ENCODE results near the gene KIT. TPM values are rescaled to one million over a fixed set of nuclear protein-coding genes. Genes with fewer than 3 reads are reported as not detected.
"Not testable (repeated sequence)": the region's sequence is repeated elsewhere in the genome, so short reads cannot be mapped to it uniquely, and the experiment has no call there.

KIT gene
- 1.5 TPM for total RNA-seq
- long read RNA-seq, partial matches to known transcripts: 0 of 2 reads
- long read RNA-seq, other reads (novel, unspliced or antisense): 1 of 2 reads

DNA sequence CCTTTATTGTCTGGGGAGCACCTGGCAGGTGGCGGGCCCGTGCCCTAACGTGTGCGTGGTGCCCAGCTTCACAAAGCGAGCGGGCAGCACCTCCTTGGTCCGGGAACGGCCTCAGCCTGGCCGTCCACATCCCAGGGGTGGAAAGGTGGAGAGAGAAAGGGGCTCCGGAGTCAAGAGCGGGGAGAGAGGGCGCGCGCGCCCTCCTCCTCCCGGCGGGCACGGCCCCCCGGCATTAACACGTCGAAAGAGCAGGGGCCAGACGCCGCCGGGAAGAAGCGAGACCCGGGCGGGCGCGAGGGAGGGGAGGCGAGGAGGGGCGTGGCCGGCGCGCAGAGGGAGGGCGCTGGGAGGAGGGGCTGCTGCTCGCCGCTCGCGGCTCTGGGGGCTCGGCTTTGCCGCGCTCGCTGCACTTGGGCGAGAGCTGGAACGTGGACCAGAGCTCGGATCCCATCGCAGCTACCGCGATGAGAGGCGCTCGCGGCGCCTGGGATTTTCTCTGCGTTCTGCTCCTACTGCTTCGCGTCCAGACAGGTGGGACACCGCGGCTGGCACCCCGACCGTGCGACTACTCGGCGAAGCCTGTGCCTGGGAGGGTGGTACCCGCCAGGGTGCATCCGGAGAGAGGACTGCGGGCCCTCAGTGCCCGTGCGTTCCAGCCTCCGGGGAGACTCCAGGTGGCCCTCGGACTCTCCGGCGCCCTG is at the start of gene KIT:
KIT (plus strand) TSS at position 407 of the 701 bp plus-strand sequence; CDS start at position 465, 58 bp downstream.
- intact Hi-C loops (cut with DNase I): no loop called here
- peak; percentile 75 for DNase-seq (ENCODE audit: missing footprints)
- ATAC-seq: peak; percentile 73

DNA sequence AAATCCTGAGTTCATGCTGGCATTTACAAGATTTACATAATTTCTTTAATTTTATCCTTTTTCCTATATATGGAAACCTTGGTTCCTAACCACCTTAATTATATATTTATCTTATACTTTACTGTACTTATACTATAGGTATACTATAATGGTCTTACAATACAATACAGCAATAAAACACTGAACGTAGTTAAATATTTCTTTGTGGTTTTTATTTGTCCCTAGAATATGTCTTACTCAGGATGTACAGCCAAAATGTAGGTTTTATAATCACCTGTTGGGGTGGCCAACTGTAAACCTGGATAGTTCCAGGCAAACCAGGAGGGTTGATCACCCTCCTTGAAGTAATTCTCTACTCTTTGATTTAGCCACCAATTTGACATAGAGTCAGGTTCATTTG is 48.4 kb upstream of the KIT start:
- DNase-seq (ENCODE audit: missing footprints) (no peak), ATAC-seq (no peak)
- intact Hi-C loops (cut with DNase I): no loop called here

DNA sequence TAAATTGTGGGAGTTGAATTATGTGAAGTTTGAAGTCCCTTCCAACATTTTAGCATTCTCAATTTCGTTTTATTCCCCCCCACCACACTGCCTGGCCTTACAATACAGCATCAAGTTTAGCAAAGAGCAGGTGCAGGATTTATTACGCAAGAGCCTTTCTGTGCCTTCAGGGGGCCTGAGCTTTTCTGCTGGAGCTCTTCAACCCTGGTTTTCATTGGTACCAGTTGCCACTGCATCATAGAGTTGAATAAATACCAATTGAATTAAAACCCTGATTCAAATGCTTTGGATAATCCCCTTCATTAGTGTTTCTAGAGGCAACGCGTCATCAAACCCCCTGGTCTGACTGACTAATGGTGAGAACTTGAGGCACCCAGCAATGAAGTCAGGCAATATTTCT is 43.6 kb upstream of the KIT start:
- ATAC-seq: no peak
- no peak for DNase-seq (ENCODE audit: missing footprints)
- intact Hi-C loops (cut with DNase I): no loop called here

DNA sequence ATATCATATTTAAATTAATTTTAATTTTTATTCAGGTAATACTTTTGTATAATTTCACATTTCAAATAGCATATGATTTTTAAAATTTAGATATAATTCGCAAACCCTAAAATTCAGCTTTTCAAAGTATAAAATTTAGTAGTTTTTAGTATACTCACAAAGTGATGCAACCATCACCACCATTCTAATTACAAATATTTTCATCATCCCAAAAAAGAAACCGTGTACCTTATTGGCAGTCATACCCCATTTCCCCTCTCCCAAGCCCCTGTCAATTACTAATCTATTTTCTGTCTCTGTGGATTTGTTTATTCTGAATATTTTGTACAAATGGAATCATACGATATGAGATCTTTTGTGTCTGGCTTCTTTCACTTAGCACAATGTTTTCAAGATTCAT is 37.0 kb upstream of the KIT start:
- intact Hi-C loops (cut with DNase I): no loop called here
- DNase-seq (ENCODE audit: missing footprints) (no peak), ATAC-seq (no peak)

DNA sequence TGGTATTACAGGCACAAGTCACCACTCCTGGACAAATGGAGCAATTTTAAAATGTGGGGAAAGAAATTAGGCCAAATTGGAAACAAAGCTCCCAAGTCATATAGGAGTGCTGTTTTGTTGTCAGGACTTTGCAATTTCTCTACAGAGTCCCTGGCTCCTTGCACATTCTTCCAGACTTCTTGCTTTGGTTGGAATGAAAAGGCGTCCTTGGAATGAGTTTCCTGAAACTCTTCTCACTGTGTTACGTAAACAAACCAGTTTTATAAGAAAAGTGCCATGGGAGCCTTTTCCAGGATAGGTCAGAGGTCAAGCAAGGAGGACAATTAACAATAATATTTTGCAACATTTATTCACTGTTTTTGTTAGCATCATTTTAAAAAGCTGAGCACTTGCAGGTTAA is 32.4 kb upstream of the KIT start:
- intact Hi-C loops (cut with DNase I): no loop called here
- no peak for DNase-seq (ENCODE audit: missing footprints)
- peak; percentile 87 for ATAC-seq

DNA sequence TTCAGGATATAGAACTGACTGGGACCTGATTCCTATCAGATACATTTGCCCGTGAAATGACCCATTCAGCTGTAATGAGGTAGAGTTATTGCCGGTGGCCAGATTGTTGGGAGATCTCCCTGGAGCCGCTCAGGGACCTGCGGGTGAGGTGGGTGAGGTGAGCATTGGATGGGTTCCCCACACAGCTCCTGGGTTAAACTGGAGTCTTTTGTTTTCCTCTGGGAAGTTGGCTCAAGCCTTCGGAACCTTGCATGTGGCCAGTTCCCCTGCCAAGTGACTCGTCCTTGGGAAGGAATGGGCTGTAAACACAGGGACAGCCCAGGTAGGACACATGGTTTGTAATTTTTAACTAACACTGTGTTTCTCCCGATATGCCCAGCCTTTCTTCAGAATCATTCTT is 31.6 kb upstream of the KIT start:
- DNase-seq (ENCODE audit: missing footprints) (no peak), ATAC-seq (no peak)
- intact Hi-C loops (cut with DNase I): no loop called here

DNA sequence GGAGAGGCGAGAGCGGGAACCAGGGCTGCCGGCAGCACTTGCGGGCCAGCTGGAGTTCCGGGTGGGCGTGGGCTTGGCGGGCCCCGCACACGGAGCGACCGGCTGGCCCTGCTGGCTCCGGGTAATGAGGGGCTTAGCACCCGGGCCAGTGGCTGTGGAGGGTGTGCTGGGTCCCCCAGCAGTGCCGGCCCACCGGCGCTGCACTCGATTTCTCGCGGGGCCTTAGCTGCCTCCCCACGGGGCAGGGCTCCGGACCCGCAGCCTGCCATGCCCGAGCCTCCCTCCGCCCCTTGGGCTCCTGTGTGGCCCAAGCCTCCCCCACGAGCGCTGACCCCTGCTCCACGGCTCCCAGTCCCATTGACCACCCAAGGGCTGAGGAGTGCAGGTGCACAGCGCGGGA is 25.2 kb upstream of the KIT start:
- DNase-seq (ENCODE audit: missing footprints): no peak
- intact Hi-C loops (cut with DNase I): no loop called here
- ATAC-seq: no peak

DNA sequence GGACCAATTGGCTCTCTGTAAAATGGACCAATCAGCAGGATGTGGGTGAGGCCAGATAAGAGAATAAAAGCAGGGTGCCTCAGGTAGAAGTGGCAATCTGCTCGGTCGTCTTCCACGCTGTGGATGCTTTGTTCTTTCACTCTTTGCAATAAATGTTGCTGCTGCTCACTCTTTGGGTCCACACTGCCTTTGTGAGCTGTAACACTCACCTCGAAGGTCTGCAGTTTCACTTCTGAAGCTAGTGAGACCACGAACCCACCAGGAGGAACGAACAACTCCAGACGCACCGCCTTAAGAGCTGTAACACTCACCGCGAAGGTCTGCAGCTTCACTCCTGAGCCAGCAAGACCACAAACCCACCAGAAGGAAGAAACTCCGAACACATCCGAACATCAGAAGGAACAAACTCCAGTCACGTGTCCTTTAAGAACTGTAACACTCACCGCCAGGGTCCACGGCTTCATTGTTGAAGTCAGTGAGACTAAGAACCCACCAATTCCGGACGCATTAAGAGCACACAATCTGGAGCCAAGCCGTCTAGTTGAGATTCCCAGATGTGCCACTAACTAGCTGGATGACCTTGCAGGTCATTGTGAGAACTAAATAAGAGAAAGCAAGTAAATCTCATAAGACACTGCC is 24.5 kb upstream of the KIT start:
- intact Hi-C loops (cut with DNase I); DNase-seq (ENCODE audit: missing footprints); ATAC-seq: not testable (repeated sequence)

DNA sequence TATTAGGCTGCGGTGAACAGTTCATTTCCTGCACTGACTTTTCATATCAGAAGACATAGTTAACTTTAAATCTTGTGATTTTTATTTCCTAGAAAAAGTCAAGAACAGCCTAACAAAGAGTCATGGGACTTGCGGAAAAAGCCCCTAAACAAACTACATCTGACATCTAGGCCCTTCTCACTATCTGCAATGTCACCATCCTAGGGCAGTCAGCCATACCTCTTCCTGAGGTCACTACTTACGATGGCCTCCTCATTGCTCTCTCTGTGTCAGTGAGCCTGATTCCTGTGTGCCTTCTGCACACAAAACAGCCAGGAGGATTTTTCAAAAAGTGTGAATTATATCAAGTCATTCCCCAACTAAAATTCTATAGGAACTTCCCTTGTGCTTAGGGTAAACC is 22.4 kb upstream of the KIT start:
- intact Hi-C loops (cut with DNase I): no loop called here
- no peak for DNase-seq (ENCODE audit: missing footprints)
- ATAC-seq: no peak

DNA sequence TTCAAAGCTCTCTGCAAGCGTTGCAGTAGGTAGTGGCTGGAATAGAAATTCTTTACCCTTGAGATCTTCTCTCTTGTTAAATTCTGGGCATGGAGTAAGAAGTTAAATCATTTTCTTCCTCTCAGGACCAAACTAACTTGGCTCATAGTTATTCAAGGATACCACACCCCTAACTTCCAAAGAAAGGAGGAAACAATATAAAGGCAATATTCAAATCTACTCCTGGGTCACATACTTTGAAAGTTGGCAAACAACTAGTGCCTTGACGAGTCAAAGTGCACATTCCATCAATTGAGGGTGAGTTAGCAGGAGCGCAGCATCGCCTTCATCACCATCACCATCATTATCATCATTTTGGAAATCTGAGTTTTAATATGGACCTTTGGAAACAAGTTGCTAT is 20.4 kb upstream of the KIT start:
- no peak for ATAC-seq
- intact Hi-C loops (cut with DNase I): no loop called here

DNA sequence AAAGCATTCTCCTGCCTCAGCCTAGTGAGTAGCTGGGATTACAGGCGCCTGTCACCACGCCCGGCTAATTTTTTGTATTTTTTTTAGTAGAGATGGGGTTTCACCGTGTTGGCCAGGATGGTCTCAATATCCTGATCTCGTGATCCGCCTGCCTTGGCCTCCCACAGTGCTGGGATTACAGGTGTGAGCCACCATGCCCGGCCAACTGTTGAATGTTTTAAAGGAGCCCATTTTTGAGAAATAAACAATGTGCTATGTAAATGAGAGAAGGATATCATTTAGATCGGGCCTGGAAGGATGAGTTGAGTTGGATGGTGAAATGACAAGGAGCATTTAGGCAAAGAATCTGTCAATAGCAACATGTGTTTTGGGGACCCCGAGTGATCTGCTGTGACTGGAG is 16.7 kb upstream of the KIT start:
- DNase-seq (ENCODE audit: missing footprints); intact Hi-C loops (cut with DNase I); ATAC-seq: not testable (repeated sequence)

More for the DNA sequence above, 20.4 kb upstream of the KIT start:
- no peak for DNase-seq (ENCODE audit: missing footprints)

DNA sequence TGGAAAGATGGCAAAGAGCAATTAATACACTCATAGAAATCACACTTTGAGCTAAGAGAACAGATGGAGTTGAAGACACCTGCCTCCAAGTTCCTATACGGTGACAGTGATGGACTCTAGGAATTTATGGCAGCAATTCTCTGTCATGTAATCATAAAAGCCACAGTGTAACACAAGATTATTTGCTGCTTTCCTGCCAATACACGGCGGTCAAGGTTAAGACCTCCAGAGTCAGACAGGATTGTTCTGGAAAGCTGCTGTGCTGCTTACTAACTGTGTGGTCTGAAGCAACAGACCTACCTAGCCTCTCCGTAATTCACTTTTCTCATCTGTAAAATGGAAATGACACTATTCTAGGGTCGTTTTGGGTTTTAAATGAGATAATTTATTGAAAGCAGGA is 14.6 kb upstream of the KIT start:
- DNase-seq (ENCODE audit: missing footprints): no peak
- no peak for ATAC-seq
- intact Hi-C loops (cut with DNase I): no loop called here

DNA sequence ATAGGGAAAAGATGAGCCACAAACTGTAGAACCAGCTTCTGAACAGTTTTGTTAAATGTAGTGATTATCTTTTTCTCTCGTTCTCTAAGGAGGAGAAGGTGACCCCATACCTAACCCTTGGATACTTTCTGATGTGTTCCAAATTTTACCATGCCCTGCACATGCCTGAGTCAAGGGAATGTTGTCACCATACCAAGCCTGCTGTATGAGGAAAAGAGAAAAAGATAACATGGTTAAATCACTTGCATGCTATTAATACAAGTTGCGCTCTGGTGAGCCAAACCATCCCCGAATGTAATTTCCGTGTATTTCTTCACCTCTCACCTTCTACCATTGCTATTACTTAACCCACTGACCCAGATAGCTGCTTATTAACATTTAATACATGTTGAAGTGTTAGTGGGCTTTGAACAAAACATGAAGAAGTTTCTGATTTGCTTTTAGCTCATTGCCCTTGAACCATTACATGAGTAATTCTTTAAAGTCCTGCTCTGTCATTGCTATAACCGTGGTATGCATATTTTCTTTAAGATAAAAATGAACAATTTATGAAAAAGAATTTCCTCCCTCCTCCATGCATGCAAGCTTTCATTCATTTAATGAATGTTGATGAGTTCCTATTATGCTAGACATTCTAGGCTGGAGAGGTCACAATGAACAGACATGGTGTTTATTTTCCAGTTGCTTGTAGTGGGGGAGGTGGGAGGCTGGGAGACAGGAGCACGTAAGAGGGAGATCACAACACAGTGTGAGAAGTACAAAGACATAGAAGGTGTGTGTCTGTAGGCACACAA is 13.6 kb upstream of the KIT start:
- intact Hi-C loops (cut with DNase I): no loop called here
- DNase-seq (ENCODE audit: missing footprints): no peak
- ATAC-seq: no peak

DNA sequence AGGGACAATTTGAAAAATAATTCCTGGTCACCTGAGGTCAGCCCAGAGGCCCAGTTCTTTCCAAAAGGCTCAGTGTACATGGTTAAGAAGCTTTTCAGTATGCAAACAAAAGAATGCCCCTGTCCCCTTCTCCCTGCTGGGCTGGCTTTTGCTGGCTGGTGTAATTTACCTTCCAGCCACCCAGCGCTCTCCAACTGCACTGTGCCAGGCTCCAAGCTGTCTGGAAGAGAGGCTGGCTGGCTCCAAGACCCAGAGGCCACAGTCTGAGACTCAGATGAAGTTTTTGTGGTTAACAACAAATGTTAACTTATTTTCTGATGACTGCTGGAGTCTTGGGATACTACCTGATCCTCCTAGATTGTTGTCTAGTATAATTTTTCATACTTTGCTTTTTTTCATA is 11.9 kb upstream of the KIT start:
- DNase-seq (ENCODE audit: missing footprints) (no peak), ATAC-seq (no peak)
- intact Hi-C loops (cut with DNase I): no loop called here

DNA sequence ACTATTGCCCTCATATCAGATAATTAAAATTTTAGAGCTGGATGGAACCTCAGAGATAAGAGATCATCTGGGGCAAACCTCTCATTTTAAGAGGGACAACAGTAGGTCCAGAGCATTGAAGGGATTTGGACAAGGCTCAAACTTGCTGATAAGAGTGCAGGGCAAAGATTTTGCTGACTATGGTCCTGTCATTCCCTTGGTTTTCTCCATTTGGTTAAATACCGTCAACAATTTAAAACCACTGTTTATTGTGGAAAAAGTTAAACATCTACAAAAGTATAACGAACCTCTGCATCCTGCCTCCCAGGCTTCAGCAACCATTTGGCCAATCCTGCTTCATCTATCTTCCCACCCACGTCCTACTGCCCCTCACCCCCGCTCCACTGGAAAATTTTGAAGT is 10.7 kb upstream of the KIT start:
- ATAC-seq (no peak), DNase-seq (ENCODE audit: missing footprints) (no peak)
- intact Hi-C loops (cut with DNase I): no loop called here

DNA sequence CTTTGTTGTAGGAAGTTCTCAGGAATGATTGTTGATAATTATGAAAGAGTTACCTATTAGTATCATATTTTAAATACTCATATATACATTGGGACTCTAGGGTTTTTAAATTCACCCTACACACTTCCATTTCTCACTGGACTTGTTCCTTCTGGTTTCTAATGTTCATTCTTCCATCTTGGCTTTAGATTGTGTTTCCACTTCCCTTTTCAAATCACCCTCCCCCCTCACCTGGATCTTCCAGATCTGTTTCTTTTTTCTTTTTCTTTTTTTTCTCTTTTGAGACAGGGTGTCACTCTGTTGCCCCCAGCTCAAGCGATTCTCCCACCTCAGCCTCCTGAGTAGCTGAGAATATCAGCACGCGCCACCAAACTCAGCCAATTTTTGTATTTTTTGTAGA is 6.7 kb upstream of the KIT start:
- no peak for DNase-seq (ENCODE audit: missing footprints)
- no peak for ATAC-seq
- intact Hi-C loops (cut with DNase I): no loop called here

DNA sequence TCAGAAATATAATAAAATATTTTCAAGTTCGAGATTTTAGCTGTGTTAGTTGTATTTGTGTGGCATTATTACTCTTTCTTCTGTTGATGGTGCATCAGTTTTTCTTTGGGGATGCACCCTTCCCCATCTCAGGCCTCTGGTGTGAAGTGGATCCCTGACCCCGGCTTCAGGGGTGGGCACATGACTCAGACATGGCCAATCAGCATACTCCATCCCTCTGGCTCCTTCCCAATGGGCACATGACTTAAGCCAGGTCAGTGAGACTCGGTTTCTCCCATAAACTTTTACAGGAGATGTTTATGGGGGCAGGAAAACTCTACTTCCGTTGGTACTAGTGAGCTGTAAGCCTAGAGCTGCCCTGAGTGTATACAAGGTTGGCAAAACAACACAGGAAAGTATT is 3.0 kb upstream of the KIT start:
- intact Hi-C loops (cut with DNase I): no loop called here
- no peak for DNase-seq (ENCODE audit: missing footprints)
- ATAC-seq: no peak

DNA sequence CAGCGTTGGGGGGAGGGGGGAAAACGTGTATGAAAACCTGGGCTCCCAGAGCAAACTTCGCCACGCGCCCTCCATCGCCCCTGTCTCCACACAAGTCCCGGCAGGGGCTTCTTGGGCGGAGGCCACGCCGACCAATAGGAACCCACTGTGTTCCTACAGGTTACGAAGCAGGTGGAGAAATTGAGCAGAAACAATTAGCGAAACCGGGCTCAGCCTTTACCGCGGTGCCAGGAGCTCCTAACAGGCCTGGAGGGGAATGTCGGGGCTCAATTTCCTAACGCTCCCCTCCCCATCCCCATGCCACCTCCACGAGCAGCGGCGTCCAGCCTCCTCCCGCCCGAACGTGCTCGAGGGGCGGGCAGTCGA is 589 bp upstream of the KIT start:
- no peak for ATAC-seq

DNA sequence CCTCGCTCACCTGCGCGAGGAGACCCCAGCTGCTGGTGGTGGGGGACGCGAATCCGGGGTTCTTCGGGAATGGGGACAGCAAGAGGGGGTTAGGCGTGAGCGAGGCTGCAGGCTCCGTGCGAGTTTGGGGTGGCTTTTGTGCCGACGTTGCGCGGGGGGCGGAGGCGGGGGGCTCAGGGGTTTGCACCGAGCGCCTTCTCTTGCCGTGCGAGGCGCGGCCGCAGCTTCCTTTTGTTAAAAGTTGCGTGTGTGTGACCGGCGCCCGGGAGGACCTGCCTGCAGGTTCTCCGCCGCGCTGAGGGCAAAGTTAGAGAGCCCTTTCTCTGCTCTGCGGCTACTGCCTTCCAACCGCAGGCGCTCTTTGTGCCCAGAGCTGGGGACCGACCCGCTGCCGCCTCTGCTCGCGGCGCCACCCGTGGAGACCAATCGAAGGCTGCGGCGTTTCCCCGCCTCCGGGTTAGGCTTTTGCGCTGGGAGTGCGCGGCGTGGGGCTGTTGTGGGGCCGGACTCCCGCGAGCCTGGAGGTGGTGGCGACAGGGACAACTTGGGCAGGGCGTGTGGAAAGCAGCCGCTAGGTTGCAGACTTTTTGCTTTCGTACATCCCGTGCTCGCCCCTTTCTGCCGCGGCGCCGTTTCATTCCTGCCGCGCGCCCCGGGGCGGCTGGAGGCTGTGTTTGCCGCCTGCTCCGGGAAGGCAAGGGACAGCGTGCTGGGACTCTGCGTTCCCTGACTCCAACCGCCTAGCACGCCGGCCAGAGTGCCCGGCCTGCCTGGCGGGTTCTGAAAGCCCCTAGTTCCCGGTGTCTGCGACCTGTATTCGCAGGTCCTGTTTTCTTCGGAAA is 716 bp downstream of the KIT start:
- intact Hi-C loops (cut with DNase I): no loop called here
- peak; percentile 77 for DNase-seq (ENCODE audit: missing footprints)
- ATAC-seq: peak; percentile 79

More for the DNA sequence above, 589 bp upstream of the KIT start:
- intact Hi-C loops (cut with DNase I): no loop called here
- no peak for DNase-seq (ENCODE audit: missing footprints)
